CD14-positive monocyte (primary cell): ENCODE measurements around the gene TRIM36. TPM values are rescaled to one million over a fixed set of nuclear protein-coding genes. Genes with fewer than 3 reads are reported as not detected.

Source experiments
- DNase-seq, 3 donors: peaks; one replicate each; pipeline ENCODE4 v3.0.0-alpha.2; 2011 to 2022
- H2AFZ ChIP-seq: 2 replicates; pipeline ENCODE4 v1.6.0; 2012; ENCODE audit warnings: mild to moderate bottlenecking, low read depth, low read length, inconsistent platforms; ENCODE audit not compliant: insufficient read depth, poor library complexity, severe bottlenecking
- H3K27ac ChIP-seq, 2 donors: 1 replicate in 1 of 2; 2 replicates in 1 of 2; pipeline ENCODE4 v1.5.1; 2012 to 2013; ENCODE audit warnings: low read length in 2 of 2, control low read depth in 1 of 2, inconsistent platforms in 1 of 2, low read depth in 1 of 2, mild to moderate bottlenecking in 1 of 2
- H3K27me3 ChIP-seq, 2 donors: one replicate each; pipeline versions ENCODE4 v1.6.0 to v1.6.1; 2011 to 2013; ENCODE audit warnings: low read length in 2 of 2; ENCODE audit not compliant: control insufficient read depth in 2 of 2, insufficient read depth in 2 of 2
- H3K36me3 ChIP-seq, 2 donors: replicated peaks in 1 of 2; 1 replicate in 1 of 2; 2 replicates in 1 of 2; pipeline versions ENCODE4 v1.5.1 to v1.6.1; 2012 to 2013; ENCODE audit warnings: low read length in 2 of 2, control low read depth in 1 of 2, inconsistent platforms in 1 of 2, mild to moderate bottlenecking in 1 of 2; ENCODE audit not compliant: insufficient read depth in 2 of 2, control insufficient read depth in 1 of 2
- H3K4me1 ChIP-seq, 2 donors: 1 replicate in 1 of 2; 2 replicates in 1 of 2; pipeline versions ENCODE4 v1.5.1 to v1.6.1; 2012 to 2013; ENCODE audit warnings: low read length in 2 of 2, control low read depth in 1 of 2, inconsistent platforms in 1 of 2, mild to moderate bottlenecking in 1 of 2, moderate library complexity in 1 of 2; ENCODE audit not compliant: insufficient read depth in 2 of 2, control insufficient read depth in 1 of 2
- H3K4me2 ChIP-seq: replicated peaks from 2 replicates; pipeline ENCODE3; 2012; ENCODE audit warnings: low read length, moderate library complexity, mild to moderate bottlenecking; ENCODE audit not compliant: poor library complexity, severe bottlenecking; ENCODE audit errors: extremely low read depth
- H3K4me3 ChIP-seq, 3 experiments: fragments of 200-600 bp in 1 of 3; sonication (generic) in 1 of 3; replicated peaks in 1 of 3; 1 replicate in 2 of 3; 2 replicates in 1 of 3; pipeline ENCODE4 v1.5.1; 2011 to 2013; ENCODE audit warnings: low read length in 3 of 3, mild to moderate bottlenecking in 3 of 3, control low read depth in 2 of 3, low read depth in 2 of 3, inconsistent platforms in 1 of 3, moderate library complexity in 1 of 3
- H3K79me2 ChIP-seq: 2 replicates; pipeline ENCODE4 v1.6.0; 2012; ENCODE audit warnings: mild to moderate bottlenecking, control low read depth, inconsistent platforms, low read length, moderate library complexity; ENCODE audit not compliant: insufficient read depth
- H3K9ac ChIP-seq: 2 replicates; pipeline ENCODE4 v1.6.0; 2017; ENCODE audit warnings: low read length, mild to moderate bottlenecking; ENCODE audit not compliant: insufficient read depth, poor library complexity, severe bottlenecking
- H3K9me3 ChIP-seq, 2 donors: replicated peaks in 1 of 2; 1 replicate in 1 of 2; 2 replicates in 1 of 2; pipeline versions ENCODE4 v1.5.1 to v1.6.1; 2012 to 2013; ENCODE audit warnings: low read length in 2 of 2, control low read depth in 1 of 2; ENCODE audit not compliant: control insufficient read depth in 1 of 2, insufficient read depth in 1 of 2
- H4K20me1 ChIP-seq: 2 replicates; pipeline ENCODE4 v1.6.0; 2012; ENCODE audit warnings: mild to moderate bottlenecking, low read length, control low read depth, moderate library complexity; ENCODE audit not compliant: insufficient read depth
- H3K27ac Mint-ChIP-seq, 7 donors: one replicate each; pipeline ENCODE4 v1.8.0; 2020; ENCODE audit warnings: mild to moderate bottlenecking in 7 of 7, mixed read lengths in 7 of 7, moderate library complexity in 6 of 7, inconsistent platforms in 2 of 7
- H3K27me3 Mint-ChIP-seq, 3 donors: one replicate each; pipeline ENCODE4 v1.8.0; 2021 to 2022; ENCODE audit warnings: low read depth in 3 of 3, mild to moderate bottlenecking in 3 of 3, mixed read lengths in 3 of 3, moderate library complexity in 3 of 3, inconsistent platforms in 1 of 3
- H3K36me3 Mint-ChIP-seq, 2 donors: one replicate each; pipeline ENCODE4 v1.8.0; 2020; ENCODE audit warnings: mixed read lengths in 2 of 2, inconsistent platforms in 1 of 2, mild to moderate bottlenecking in 1 of 2
- H3K4me1 Mint-ChIP-seq: one replicate; pipeline ENCODE4 v1.8.0; 2020; ENCODE audit warnings: mild to moderate bottlenecking, mixed read lengths
- H3K4me3 Mint-ChIP-seq, 2 donors: one replicate each; pipeline ENCODE4 v1.8.0; 2020; ENCODE audit warnings: mild to moderate bottlenecking in 2 of 2, mixed read lengths in 2 of 2, moderate library complexity in 1 of 2
- H3K9me3 Mint-ChIP-seq, 7 donors: one replicate each; pipeline ENCODE4 v1.8.0; 2020 to 2022; ENCODE audit warnings: mixed read lengths in 7 of 7, mild to moderate bottlenecking in 6 of 7, moderate library complexity in 6 of 7, inconsistent platforms in 2 of 7
- WGBS: methylation state at CpG from one replicate; pipeline ENCODE4 v1.1.5; 2013; ENCODE audit warnings: missing lambda C conversion rate; ENCODE audit not compliant: insufficient coverage; 5-methylcytosine and 5-hydroxymethylcytosine counted together
- intact Hi-C, 2 donors: fragments of 100-400 bp; cut with micrococcal nuclease; formaldehyde crosslinking; loops; one replicate each; pipeline versions ENCODE4 v1.15.0 to v1.15.1; 2023
- polyA plus RNA-seq, 3 donors: library from polyadenylated mRNA; depleted of rRNA in 1 of 3; unstranded in 2 of 3; stranded (reverse) in 1 of 3; fragments of 300-500 nt in 2 of 3; fragments of >200 nt in 1 of 3; fragmentation: Illumina TruSeq in 2 of 3; gene quantifications; 1 replicate in 2 of 3; 2 replicates in 1 of 3; pipeline ENCODE4 v1.2.3, GENCODE V29; 2012 to 2021
- TF ChIP-seq, protein P1 (sequence below): fragments of 200-600 bp; IDR thresholded peaks from one replicate; pipeline ENCODE4 v1.8.0; 2022; ENCODE audit warnings: antibody characterized with exemption, mild to moderate bottlenecking

Gene TRIM36
- polyA plus RNA-seq, 3 donors: 1.7 to 2.3 (median 1.9) TPM

DNA sequence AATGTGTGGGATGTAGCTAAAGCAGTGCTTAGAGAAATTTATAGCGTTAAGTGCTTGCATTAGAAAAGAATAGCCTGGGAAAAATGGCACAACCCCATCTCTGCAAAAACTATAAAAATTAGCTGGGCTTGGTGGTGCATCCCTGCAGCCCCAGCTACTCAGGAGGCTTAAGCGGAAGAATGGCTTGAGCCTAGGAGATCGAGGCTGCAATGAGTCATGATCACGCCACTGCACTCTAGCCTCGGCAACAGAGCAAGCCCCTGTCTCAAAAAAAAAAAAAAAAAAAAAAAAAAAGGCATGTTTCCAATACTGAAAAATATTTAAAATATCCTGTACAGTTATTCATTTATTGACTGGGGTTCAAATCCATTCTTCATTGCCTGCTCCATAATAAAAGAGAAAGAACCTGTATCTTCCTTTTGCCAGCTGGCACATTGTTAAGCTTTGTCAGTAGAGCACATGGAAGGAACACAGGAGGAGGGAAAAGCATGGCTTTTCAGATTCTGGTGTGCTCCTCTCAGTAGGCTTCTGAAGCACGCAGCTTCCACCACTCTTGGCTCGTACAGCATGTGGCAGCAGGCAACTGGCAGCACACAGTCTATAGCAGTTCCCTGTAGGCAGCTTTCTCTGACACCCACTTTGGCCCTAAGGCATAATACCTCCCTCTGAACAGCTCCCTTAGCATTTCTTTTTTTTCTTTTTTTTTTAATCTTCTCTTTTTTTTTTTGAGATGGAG, 73.5 kb downstream of the TRIM36 start:
- Mint-ChIP-seq H3K4me3 (no peak overlapping the region), H3K36me3 (no peaks in the 10 kb centered on the region), H3K4me1 (no peaks in the 10 kb centered on the region), H3K27me3 (peaks cover 4 to 14% (median 12%) of the 10 kb centered on the region in 3 donors), H3K27ac (no peak overlapping the region), H3K9me3 (no peaks in the 10 kb centered on the region)
- intact Hi-C loops: loop anchor here in 1 of 2 donors (5.0 kb wide), 1 partner anchor 151 kb away; no protein-coding TSS in a partner anchor
- no peak overlapping the region for H3K27ac ChIP-seq
- TF ChIP-seq, protein P1, sequence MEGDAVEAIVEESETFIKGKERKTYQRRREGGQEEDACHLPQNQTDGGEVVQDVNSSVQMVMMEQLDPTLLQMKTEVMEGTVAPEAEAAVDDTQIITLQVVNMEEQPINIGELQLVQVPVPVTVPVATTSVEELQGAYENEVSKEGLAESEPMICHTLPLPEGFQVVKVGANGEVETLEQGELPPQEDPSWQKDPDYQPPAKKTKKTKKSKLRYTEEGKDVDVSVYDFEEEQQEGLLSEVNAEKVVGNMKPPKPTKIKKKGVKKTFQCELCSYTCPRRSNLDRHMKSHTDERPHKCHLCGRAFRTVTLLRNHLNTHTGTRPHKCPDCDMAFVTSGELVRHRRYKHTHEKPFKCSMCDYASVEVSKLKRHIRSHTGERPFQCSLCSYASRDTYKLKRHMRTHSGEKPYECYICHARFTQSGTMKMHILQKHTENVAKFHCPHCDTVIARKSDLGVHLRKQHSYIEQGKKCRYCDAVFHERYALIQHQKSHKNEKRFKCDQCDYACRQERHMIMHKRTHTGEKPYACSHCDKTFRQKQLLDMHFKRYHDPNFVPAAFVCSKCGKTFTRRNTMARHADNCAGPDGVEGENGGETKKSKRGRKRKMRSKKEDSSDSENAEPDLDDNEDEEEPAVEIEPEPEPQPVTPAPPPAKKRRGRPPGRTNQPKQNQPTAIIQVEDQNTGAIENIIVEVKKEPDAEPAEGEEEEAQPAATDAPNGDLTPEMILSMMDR: no peak
- H3K9me3 ChIP-seq: no peaks in the 10 kb centered on the region
- no peak overlapping the region for H3K4me3 ChIP-seq
- H3K36me3 ChIP-seq: no peaks in the 10 kb centered on the region
- DNase-seq: no peak
- no peak overlapping the region for H2AFZ ChIP-seq
- H3K9ac ChIP-seq: no peak overlapping the region
- H3K79me2 ChIP-seq: no peaks in the 10 kb centered on the region
- peaks cover 0 to 3% of the 10 kb centered on the region in 2 donors for H3K27me3 ChIP-seq
- H3K4me1 ChIP-seq: no peaks in the 10 kb centered on the region
- no peak overlapping the region for H3K4me2 ChIP-seq
- no peaks in the 10 kb centered on the region for H4K20me1 ChIP-seq
- 78% methylated on average over 2 of the region's 7 CpGs for WGBS

DNA sequence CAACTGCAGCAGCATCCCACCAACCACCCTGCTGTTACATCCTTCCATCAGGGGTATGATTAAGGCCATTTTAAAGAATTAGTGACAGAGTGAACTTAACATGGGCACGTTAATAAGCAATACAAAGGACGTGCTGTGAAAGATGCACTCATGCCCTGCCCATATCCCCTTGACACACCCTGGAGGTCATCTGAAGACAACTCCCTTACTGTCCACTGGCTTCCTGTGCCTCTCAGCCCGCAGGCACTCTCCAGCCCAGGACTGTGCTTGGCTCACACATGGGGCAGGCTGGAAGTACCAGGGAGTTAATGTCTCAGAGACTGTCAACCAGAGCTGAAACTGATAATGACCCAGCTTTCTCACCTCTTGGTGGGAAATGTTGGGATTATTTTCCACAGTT, 81.8 kb downstream of the TRIM36 start:
- H3K4me2 ChIP-seq: no peak overlapping the region
- H3K36me3 ChIP-seq: no peaks in the 10 kb centered on the region
- H3K27ac Mint-ChIP-seq: no peak overlapping the region
- no peak overlapping the region for H2AFZ ChIP-seq
- no peak overlapping the region for H3K27ac ChIP-seq
- H3K27me3 Mint-ChIP-seq: peaks cover 14 to 35% (median 17%) of the 10 kb centered on the region in 3 donors
- H3K9ac ChIP-seq: no peak overlapping the region
- intact Hi-C loops: no loop called here
- no peaks in the 10 kb centered on the region for H3K36me3 Mint-ChIP-seq
- no peaks in the 10 kb centered on the region for H3K9me3 ChIP-seq
- no peaks in the 10 kb centered on the region for H3K4me1 Mint-ChIP-seq
- H4K20me1 ChIP-seq: no peaks in the 10 kb centered on the region
- H3K4me3 Mint-ChIP-seq: no peak overlapping the region
- TF ChIP-seq, protein P1: no peak
- H3K4me1 ChIP-seq: no peaks in the 10 kb centered on the region
- no peaks in the 10 kb centered on the region for H3K79me2 ChIP-seq
- H3K4me3 ChIP-seq: no peak overlapping the region
- H3K9me3 Mint-ChIP-seq: peaks cover 2 to 16% (median 7%) of the 10 kb centered on the region in 7 donors
- 100% methylated on average over 2 of the region's 3 CpGs for WGBS
- peaks cover 3 to 11% of the 10 kb centered on the region in 2 donors for H3K27me3 ChIP-seq
- no peak for DNase-seq
